ENCODE data around the gene ATP10B. TPM values are rescaled to one million over a fixed set of nuclear protein-coding genes. Genes with fewer than 3 reads are reported as not detected.

The ATP10B gene
- total and polyA plus RNA-seq, 2 of the 13 experiments (the other 11 are each of a cell fraction or from before 2014, with no cell fraction given): not detected

DNA sequence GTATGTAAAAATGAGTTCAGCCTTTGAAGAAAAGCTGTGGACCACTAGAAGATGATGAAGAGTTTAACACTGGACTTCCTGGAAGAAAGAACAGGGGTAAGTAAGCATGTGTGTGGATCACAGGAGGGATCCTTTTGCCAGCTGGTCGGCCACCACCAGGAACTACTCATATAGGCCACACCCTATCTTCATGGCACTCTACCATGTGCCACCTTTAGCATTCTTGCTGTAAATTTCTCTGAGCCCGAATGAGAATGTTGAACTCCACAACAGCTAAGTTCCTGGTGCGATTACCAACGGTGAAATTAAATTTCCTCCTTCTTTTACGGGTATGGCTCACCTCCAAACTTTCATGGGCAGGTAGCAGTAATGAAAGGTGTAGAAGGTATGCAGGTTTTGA is 102.3 kb downstream of the ATP10B start:
- intact Hi-C loops (cut with micrococcal nuclease; ENCODE audit: unreplicated experiment) (no loop called here), in situ Hi-C loops (cut with HindIII; ENCODE audit: extremely low pct_ligation_motif_present, low pct_unique_long_range_greater_than_20kb) (no loop called here)
- no peak for FAIRE-seq
- no peaks in the 10 kb centered on the region for H4K20me1 ChIP-seq (ENCODE audit: insufficient read depth, low read length)
- CTCF ChIA-PET (ENCODE audit: low intra/inter-chr PET ratio, low total read pairs): no interaction called here
- ATAC-seq: no peak
- H3K9me3 ChIP-seq (ENCODE audit: low read length): no peaks in the 10 kb centered on the region
- no peak for DNase-seq (ENCODE audit: low spot score)
- WGBS (ENCODE audit: low lambda C conversion rate): 0% methylated on average over 5 of the region's 5 CpGs
- H3K79me2 ChIP-seq (ENCODE audit: insufficient read depth, low read length): no peaks in the 10 kb centered on the region
- no peak overlapping the region for H3K4me3 ChIP-seq (replicated peaks in 1 of 3; ENCODE audit: insufficient read depth in 1 of 3, low read depth in 2 of 3, low read length in 3 of 3)
- no peaks in the 10 kb centered on the region for H3K36me3 ChIP-seq (replicated peaks in 1 of 2; ENCODE audit: control insufficient read depth in 1 of 2, insufficient read depth in 2 of 2, low read length in 2 of 2)
- no peak overlapping the region for H2AFZ ChIP-seq (ENCODE audit: low read length)
- H3K4me1 ChIP-seq (ENCODE audit: insufficient read depth, low read length): no peaks in the 10 kb centered on the region
- no peaks in the 10 kb centered on the region for H3K27me3 ChIP-seq (ENCODE audit: control insufficient read depth in 1 of 2, insufficient read depth in 2 of 2, low read length in 2 of 2)
- no peak overlapping the region for H3K4me2 ChIP-seq (ENCODE audit: low read depth, low read length)
- POLR2A ChIA-PET: no interaction called here
- H3K9ac ChIP-seq (ENCODE audit: insufficient read depth, low read depth, low read length): no peak overlapping the region
- BruUV-seq (replicated peaks): no TSS peak
- H3K27ac ChIP-seq (ENCODE audit: extremely low read length, insufficient read depth, low read length): no peak overlapping the region
- TF ChIP-seq DNMT3B (CRISPR knock-in tag; conservative IDR thresholded peaks at IDR 0.05) (no peak), PAF1 (CRISPR knock-in tag; IDR thresholded peaks at IDR 0.05) (no peak), ZNF75D (CRISPR knock-in tag; IDR thresholded peaks at IDR 0.05; ENCODE audit: borderline replicate concordance) (no peak), ZNF816 (CRISPR knock-in tag; IDR thresholded peaks at IDR 0.05; ENCODE audit: borderline replicate concordance) (no peak), BRCA1 (CRISPR knock-in tag; IDR thresholded peaks at IDR 0.05) (no peak), KMT2B (CRISPR knock-in tag; IDR thresholded peaks at IDR 0.05) (no peak), GATAD1 (CRISPR knock-in tag; IDR thresholded peaks at IDR 0.05) (no peak), ZNF318 (CRISPR knock-in tag; IDR thresholded peaks at IDR 0.05) (no peak), PHF5A (CRISPR knock-in tag; IDR thresholded peaks at IDR 0.05; ENCODE audit: low read depth, unreplicated experiment) (no peak), CREBL2 (CRISPR knock-in tag; IDR thresholded peaks at IDR 0.05; ENCODE audit: borderline replicate concordance) (no peak), NCOA1 (CRISPR knock-in tag; IDR thresholded peaks at IDR 0.05) (no peak)
- TF ChIP-seq, protein P1, sequence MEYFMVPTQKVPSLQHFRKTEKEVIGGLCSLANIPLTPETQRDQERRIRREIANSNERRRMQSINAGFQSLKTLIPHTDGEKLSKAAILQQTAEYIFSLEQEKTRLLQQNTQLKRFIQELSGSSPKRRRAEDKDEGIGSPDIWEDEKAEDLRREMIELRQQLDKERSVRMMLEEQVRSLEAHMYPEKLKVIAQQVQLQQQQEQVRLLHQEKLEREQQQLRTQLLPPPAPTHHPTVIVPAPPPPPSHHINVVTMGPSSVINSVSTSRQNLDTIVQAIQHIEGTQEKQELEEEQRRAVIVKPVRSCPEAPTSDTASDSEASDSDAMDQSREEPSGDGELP (IDR thresholded peaks at IDR 0.05; ENCODE audit: borderline replicate concordance, low read depth): no peak
- TF ChIP-seq, protein P2, sequence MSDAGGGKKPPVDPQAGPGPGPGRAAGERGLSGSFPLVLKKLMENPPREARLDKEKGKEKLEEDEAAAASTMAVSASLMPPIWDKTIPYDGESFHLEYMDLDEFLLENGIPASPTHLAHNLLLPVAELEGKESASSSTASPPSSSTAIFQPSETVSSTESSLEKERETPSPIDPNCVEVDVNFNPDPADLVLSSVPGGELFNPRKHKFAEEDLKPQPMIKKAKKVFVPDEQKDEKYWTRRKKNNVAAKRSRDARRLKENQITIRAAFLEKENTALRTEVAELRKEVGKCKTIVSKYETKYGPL (CRISPR knock-in tag; IDR thresholded peaks at IDR 0.05): no peak
